ENCODE measurements around the gene SMU1.

The SMU1 gene

DNA sequence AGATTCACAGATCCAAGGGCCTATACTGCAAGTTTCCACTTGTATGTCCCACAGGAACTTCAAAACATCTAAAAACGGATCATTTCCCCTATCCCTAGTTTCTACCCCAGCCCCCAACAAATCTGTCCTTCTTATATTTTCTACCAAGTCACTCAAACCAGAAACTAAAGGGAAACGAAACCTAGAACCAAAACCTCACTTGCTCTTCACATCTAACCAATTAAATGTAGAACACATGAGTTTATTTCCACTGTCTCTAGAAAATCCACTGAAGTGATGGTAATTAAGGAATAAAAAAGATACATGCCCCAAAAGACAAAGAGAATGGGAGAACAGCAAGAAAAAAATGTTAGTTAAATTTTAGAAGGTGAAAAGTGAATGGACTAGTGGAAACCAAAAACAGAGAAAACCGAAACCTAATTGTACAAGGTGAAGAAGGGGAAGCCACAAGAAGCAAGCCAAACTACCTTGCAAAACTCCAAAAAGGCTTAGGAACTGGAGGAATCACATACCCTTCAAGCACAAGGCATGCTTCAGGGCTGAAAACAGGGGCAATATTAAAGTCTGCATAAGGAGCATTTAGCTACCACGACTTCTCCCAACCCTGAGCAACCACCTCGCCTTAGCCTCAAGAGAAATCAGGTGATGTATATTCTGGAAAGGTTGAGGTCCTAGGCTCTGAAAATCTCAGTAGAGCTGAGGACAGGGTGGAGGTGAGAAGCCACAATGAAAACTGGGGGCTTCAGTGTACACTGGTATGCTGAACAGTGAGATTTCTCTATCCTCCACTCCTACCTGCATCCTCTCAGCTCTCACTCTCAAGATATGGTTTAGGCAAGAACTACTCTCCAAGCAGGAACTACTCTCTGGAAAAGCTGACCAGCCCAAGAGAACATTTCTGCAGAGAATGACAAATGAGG is 11.1 kb downstream of the SMU1 start:
- TF ChIP-seq, protein P1, sequence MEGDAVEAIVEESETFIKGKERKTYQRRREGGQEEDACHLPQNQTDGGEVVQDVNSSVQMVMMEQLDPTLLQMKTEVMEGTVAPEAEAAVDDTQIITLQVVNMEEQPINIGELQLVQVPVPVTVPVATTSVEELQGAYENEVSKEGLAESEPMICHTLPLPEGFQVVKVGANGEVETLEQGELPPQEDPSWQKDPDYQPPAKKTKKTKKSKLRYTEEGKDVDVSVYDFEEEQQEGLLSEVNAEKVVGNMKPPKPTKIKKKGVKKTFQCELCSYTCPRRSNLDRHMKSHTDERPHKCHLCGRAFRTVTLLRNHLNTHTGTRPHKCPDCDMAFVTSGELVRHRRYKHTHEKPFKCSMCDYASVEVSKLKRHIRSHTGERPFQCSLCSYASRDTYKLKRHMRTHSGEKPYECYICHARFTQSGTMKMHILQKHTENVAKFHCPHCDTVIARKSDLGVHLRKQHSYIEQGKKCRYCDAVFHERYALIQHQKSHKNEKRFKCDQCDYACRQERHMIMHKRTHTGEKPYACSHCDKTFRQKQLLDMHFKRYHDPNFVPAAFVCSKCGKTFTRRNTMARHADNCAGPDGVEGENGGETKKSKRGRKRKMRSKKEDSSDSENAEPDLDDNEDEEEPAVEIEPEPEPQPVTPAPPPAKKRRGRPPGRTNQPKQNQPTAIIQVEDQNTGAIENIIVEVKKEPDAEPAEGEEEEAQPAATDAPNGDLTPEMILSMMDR (IDR thresholded peaks at IDR 0.05; ENCODE audit: low read depth, low read length), result no peak
- in situ Hi-C loops (cut with HindIII; ENCODE audit: low sequenced_read_pairs), result no loop called here
- H3K4me3 ChIP-seq (ENCODE audit: low read depth, low read length), result no peak overlapping the region
- no peak for DNase-seq (ENCODE audit: low read depth, low spot score)

GRCh38 chr9:33051144-33051543 is 25.3 kb downstream of the SMU1 start:
- in situ Hi-C loops (cut with HindIII; ENCODE audit: low sequenced_read_pairs), result no loop called here
- TF ChIP-seq, protein P1 (IDR thresholded peaks at IDR 0.05; ENCODE audit: low read depth, low read length), result no peak
- no peak for DNase-seq (ENCODE audit: low read depth, low spot score)
- no peak overlapping the region for H3K4me3 ChIP-seq (ENCODE audit: low read depth, low read length)

GRCh38 chr9:33049680-33050361 is 26.7 kb downstream of the SMU1 start:
- no peak overlapping the region for H3K4me3 ChIP-seq (ENCODE audit: low read depth, low read length)
- in situ Hi-C loops (cut with HindIII; ENCODE audit: low sequenced_read_pairs), result no loop called here
- DNase-seq (ENCODE audit: low read depth, low spot score), result no peak
- TF ChIP-seq, protein P1 (IDR thresholded peaks at IDR 0.05; ENCODE audit: low read depth, low read length), result no peak

- in situ Hi-C loops (cut with HindIII; ENCODE audit: low sequenced_read_pairs), result no loop called here
- DNase-seq (ENCODE audit: low read depth, low spot score), result no peak
- TF ChIP-seq, protein P1 (IDR thresholded peaks at IDR 0.05; ENCODE audit: low read depth, low read length), result no peak
- H3K4me3 ChIP-seq (ENCODE audit: low read depth, low read length), result no peak overlapping the region
These were observed 28.4 kb downstream of the SMU1 start for GRCh38 chr9:33048054-33048465.

- in situ Hi-C loops (cut with HindIII; ENCODE audit: low sequenced_read_pairs), result no loop called here
- H3K4me3 ChIP-seq (ENCODE audit: low read depth, low read length), result no peak overlapping the region
- TF ChIP-seq, protein P1 (IDR thresholded peaks at IDR 0.05; ENCODE audit: low read depth, low read length), result no peak
- DNase-seq (ENCODE audit: low read depth, low spot score), result no peak
These were observed 30.4 kb downstream of the SMU1 start for GRCh38 chr9:33046061-33046460.

- TF ChIP-seq, protein P1 (IDR thresholded peaks at IDR 0.05; ENCODE audit: low read depth, low read length), result peak; percentile 52
- peak overlapping the region; percentile 61 for H3K4me3 ChIP-seq (ENCODE audit: low read depth, low read length)
- DNase-seq (ENCODE audit: low read depth, low spot score), result peak; percentile 5
- in situ Hi-C loops (cut with HindIII; ENCODE audit: low sequenced_read_pairs), result no loop called here
These were observed 31.7 kb downstream of the SMU1 start for GRCh38 chr9:33044677-33045282.
